ENCODE data around the gene GDPD3.

Gene GDPD3

DNA sequence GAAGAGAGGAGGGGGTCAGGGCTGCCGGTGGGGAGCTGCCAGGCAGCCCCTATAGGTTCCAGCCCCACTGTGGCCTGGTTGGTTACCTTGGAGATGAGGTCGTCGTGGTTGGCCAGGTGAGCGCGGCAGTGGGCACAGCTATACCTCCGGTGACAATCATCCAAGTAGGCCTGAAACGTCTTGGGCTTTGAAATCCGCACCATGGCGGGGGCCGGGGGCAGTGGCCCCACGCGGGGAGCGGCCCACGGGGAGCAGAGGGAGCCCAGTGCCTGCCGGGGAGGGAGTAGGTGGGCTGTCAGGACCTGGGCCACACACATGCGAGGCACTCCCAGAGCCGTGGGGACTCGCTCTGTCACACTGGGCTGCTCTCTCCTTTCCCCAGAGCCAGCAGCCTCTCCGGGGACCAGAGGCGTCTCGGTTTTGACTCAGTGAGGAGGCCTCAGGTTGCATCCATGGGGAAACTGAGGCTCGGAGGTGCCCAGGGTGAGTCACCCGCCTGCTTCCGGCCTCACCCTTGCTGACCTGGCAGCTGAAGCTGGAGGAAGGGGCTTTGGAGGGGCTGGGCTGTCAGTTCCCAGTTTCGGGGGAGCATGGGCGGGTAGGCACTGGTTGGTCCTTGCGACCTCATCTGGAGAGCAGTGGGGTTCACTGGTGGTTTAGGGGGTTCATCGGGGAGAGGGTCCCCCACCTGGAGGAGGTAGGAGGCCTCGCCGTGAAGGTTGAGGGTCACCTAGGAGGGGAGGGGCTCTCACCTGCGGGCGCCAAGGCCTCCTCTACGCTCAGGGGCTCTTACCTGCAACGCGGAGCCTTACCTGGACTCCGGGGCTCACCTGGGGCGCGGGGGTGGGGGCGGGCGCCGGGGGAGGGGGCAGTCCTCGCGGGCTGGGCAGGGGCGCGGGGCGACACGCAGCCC, 17.9 kb downstream of the GDPD3 start:
- DNase-seq (ENCODE audit: low read depth) = no peak

DNA sequence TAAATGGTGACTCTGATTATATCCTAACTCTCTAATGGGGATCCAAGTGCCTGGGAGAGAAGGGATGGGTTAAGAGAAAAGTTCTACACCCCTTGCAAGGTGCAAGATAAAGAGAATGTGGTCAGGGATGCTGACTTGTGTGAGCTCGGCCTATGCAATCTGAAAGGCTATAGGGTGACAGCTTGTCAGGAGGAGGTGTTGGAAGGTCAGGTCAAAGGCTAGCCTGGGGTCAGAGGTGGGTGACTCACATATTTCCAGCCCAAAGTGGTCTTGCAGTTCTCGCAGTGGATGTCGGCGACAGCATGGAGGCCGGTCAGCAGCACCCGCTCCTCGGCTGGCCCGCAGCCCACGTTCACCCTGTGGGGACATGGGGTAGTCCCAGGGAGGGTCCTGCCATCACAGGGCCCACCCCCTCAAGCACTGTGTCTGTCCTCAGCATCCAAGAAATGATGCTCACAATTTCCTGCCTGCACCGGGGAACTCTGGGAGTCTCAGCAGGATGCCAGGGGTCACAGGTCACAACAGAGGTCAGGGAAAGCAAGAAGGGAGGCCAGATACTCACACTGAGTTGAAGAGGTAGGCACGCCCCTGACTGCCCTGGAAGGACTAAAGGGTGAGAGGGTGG, 18.7 kb downstream of the GDPD3 start:
- DNase-seq (ENCODE audit: low read depth) = no peak

DNA sequence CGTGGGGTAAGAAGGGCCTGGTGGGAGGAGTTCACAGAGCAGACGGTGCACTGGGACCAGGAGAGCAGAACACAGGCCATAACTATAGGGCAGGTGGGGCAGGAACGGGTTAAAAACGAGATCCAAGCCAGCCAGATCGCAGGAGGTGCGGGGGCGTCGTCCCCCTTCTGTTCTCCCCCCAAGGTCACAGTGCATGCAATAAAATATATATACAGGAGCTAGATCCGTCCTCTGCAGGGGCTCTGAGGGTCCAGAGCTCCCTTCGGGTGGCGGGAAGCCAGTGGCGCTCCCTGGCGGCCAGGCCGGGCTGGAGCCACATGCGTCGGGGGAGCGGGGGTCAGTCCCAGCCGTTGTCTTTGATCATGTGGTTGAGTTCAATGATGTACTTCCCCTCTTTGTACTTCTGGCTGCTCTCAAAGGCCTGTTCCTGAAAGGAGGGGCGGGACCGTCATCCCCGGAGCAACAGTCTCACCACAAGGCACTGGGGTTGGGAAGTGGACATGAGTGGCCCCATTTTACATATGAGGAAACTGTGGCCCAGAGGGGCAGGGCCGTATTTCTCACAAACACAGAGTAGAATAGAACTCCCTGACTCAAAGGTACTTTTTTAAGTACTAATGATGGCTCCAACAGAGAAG, 20.8 kb downstream of the GDPD3 start:
- DNase-seq (ENCODE audit: low read depth) = no peak

DNA sequence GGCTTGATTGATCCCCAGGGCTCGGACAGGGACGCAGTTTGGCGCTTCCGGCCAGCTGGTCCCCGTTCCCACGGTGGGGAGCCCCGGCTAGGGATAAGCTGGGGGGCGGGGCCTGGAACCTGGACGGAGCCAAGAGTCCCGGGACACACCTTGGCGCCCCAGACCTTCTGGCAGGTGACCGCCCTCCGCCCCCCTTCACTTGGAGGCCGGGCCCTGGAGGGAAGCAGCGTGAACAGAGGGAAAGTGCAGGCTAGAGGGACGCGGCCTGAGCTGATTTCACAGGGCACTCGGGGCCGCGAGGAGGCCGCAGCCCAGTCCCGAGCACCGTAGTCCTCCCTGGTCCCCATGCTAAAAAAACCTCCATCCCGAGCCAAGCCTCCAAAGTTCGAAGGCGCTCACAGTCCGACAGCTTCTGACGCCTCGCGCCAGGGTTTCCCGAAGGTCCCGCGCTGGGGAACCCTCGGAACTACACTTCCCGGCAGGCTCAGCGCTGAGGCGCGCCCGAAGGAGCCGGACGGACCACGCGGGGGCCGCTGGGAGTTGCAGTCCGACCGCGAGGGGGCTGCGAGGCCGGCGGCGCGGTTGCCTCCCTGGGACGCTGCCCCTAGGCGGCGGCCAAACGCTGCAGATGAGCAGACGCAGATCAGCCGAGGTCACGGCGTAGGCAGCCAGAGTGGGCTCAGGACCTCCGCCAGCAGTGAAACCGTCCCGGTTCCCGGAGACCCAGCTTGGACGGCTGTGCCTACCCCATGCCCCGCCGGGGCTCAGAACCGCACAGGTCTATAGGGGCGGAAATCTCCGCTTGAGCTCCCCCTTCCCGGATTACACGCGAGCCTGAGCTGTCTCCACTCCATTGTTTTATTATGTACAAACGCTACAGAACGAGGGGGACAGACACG, 21.6 kb downstream of the GDPD3 start, which contains the start of gene TBX6:
Gene TBX6 (minus strand): TSS at position 451 of the 899 bp plus-strand sequence. CDS start 731 bp downstream, outside the sequence.
- peak; percentile 81 for DNase-seq (ENCODE audit: low read depth)

DNA sequence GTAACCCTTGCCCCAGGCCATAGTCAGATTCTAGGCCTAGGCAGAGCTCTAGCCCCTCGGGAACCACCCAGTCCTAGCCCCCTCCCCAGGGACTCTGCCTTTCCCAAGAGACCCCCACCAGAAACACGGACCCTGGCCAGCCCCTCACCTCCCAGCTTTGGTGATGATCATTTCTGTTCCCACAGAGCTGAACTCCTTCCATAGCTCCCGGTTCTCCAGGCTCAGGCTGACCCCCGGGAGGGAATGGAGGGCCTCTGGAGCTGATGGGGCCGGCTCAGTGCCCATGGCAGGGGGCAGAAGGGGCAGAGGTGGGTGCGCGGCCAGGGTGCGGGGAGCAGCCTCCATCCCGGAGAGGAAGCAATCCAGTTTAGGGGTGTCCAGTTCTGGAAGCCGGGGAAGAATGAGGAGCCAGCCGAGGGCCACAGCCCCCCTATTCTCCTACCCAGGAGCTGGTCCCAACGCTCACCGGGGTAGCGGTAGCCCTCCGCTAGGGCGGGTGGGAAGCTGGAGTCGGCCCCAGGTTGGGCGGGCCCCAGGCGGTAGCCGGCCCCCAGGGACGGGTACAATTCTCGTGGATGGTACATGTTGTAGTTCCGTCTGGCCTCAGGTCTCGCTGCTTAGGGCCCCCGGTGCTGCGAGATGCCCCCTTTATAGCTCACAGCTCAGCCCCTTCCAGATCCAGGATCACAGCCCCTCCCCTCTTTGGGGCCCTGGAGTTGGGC, 22.6 kb downstream of the GDPD3 start:
- no peak for DNase-seq (ENCODE audit: low read depth)

DNA sequence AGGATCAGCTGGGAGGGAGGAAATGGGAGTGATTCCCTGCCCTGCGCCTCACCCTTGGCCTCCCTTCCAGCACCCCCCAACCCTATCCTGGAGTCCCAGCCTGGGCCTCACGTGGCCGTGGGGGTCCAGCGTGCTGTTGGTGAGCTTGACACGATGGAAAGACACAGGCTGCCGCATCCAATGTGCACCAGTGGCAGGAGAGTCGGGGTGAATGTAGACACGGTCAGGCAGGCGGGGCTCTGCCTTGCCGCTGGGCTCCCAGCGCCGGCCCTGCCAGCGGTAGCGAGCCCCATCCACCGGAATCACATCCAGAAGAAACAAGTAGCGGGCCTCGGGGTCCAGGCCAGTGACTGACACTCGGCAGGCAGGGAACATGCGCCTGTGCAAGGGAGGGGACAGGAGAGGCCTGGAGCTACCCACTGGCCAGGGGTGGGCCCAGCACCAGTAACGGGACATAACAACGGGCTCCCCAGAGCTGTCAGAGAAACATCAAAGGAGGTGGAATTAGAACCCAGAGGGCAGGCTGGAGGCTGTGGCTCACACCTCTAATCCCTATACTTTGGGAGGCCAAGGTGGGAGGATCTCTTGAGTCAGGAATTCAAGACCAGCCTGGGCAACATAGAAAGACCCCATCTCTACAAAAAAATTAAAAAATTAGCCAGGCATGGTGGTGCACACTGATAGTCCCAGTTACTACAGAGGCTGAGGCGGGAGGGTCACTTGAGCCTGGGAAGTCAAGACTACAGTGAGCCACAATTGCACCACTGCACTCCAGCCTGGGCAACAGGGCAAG, 24.3 kb downstream of the GDPD3 start:
- no peak for DNase-seq (ENCODE audit: low read depth)

DNA sequence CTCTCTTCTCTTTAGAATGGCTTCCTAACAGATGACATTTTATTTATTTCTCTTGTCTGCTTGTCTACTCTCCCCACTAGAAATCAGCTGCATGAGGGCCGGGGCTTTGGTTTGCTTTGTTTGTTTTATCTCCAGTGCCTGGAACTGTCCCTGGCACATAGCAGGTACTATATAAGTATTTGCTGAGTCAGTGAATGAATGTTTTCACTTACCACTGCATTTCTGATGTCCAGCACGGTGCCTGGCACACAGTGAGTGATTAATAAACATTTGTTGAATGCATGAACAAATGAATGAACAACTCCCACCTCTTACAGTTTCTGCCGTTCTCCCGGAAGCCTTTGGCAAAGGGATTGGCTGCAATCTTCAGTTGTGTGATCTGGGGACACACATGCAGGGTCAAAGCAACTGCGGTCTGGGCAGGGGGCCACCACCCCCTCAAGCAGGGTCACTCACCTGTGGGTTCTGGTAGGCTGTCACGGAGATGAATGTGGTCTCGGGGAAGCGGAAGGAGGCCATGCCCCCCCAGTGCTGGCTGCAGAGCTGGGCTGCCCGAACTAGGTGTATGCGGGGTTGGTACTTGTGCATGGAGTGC, 25.0 kb downstream of the GDPD3 start:
- no peak for DNase-seq (ENCODE audit: low read depth)

DNA sequence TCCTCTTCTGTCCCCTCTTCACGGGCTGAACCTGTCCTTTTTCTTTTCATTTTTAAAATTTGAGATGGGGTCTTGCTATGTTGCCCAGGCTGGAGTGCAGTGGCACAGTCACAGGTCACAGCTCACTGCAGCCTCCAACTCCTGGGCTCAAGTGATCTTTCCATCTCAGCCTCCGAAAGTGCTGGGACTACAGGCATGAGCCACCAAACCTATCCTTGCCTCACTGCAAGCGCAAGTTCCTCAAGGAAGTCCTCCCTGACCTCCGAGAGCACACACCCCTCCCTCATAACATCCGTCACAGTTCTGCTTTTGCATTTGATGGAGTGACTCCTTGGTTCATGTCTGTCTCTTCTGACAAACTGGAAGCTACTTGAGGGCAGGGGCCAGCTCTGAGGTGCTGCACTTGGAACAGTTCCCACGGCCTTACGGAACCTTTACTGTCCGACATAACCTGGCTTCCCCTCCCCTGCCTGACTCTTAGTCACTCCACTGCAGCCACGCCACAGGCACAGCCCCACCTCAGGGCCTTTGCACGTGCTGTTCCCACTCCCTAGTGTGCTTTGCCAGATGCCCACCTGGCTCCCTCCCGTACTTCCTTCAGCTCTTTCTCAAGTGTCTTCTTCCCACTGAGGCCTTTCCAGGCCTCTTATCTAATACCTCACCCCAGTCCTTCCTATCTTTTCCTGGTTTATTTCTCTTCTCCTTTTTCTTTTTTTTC, 26.0 kb downstream of the GDPD3 start:
- DNase-seq (ENCODE audit: low read depth) = no peak

DNA sequence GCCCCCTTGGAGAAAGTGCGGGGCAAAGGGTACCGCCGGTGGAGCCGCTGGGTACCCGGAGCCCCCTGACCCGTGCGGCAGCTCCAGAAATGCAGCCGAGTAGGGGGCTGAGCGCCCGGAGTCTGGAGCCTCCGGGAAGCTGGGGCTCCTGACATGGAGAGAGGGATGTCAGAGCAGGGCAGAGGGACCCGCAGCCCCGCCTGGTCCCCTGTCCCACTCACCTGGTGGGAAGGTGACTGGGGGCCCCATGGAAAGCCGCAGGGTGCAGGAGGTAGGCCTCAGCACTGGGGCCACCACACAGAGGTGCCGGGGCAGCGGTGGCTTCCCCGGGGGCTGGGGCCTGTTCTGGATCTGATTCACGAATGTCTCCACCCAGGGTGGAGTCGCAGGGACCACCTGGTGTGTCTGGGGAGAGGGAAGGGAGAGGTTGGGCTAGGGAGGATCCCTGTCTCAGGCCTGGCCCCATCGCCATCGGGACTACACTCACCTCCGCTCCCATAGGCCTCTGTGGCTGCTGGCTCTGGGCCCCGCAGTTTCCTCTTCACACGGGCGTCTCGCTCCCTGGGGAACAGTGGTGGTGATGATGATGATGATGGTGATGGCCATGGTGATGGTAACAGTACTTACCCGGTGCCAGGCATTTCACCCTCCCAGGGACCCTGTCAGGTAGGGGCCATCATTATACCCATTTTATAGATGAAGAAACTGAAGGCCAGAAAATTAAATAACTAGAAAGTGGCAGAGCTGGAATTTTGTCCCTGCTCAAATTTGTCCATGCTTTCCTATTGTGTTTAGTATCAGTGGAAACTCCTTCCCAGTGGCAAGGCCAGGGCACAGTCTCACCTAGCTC, 26.8 kb downstream of the GDPD3 start:
- DNase-seq (ENCODE audit: low read depth) = no peak

DNA sequence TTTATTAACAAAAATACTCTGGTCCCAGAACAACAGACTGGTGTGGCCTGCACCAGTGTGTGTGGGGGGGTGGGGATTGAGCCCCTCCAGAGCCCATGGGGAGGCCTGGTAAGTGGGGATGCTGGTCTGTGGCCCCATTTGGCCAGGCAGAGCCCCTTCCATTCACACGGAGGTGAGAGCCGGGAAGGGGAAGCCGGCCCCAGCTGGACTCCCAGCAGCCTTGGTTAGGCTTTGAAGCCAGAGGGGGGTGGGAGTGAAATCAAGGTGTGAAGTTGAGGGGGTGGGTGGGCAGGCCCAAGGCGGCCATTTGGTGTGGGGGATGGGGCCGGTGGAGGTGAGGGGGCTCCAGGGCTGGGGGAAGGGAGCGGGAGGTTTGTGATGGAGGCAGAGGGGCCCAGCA, 27.5 kb downstream of the GDPD3 start:
- DNase-seq (ENCODE audit: low read depth) = no peak

DNA sequence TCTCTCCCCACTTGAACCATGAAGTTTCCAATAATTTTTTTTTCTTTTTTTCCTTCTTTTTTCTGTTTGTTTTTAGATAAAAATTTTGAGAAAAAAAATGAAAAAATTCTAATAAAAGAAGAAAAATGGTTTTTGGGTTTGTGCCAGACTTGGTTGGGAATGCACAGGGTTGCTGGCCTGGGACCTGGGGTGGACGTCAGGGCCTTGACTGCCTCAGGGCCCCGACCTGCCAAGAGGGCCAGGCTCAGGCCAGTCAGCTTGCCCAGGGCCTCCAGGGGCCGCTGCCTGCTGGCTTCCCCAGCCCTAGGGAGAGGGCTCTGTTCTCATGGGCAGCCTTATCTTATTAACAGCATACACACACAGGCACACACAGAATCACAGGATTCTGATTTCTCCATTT, 28.1 kb downstream of the GDPD3 start:
- no peak for DNase-seq (ENCODE audit: low read depth)

DNA sequence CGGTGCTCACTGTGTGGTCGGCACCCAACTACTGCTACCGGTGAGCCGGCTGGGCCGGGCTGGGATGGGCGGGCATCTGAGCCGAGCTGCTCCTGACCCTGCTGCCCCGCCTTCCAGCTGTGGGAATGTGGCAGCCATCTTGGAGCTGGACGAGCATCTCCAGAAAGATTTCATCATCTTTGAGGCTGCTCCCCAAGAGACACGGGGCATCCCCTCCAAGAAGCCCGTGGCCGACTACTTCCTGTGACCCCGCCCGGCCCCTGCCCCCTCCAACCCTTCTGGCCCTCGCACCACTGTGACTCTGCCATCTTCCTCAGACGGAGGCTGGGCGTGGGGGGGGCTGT, 28.5 kb downstream of the GDPD3 start:
- DNase-seq (ENCODE audit: low read depth) = peak; percentile 50

DNA sequence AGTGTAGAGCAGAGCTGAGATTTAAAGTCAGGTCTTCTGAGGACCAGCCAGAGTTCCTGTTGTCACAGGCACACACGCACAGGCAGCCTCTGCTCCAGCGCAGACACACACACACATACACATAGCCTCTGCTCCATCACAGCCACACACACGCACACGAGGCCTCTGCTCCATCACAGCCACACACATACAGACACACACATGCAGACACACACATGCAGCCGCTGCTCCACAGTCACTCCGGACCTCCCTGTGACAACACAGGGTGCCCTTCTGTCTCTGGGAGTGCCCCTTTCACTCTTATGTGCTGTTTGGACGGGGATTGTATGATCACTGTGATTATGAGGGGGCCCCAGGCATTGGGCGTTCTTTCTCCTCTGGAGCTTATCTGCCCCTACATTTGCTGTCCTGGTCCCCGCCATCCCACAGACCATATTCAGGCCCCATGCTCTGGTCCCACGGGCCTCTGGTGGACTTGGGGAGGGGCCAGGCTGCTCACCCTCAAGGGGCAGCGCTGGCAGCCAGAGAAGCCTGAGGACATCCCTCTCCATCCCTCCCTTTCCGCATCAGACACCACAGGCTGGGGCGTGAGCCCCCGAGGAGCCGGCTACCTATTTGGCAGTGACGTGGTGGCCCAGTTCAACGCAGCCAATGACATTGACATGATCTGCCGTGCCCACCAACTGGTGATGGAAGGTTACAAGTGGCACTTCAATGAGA, 29.1 kb downstream of the GDPD3 start:
- DNase-seq (ENCODE audit: low read depth) = no peak

DNA sequence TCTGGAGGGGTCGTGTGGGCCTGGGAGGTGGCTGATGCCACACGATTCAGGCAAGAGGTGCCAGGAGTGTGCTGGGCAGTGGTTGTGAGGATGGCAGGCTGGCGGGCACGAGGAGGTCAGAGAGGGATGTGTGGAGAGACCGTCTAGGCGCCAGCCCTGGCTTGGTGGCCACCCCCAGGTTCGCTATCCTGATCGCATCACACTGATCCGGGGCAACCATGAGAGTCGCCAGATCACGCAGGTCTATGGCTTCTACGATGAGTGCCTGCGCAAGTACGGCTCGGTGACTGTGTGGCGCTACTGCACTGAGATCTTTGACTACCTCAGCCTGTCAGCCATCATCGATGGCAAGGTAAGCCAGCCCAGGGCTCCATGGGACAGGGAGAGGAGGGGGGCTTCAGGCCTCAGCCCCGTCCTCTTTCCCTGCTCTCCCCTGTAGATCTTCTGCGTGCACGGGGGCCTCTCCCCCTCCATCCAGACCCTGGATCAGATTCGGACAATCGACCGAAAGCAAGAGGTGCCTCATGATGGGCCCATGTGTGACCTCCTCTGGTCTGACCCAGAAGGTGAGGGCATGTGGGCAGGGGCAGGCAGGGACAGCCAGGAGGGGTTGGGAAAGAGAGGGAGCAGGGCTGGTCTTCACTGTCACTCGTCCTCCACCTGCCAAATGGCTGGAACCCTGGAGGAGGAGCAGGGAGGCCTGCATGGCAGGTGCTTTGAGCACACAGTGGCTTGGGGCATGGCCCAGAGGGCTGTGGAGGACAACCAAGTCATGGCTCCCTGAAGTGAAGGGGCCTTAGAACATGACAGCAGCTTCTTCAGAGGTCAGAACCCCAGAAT, 29.9 kb downstream of the GDPD3 start:
- DNase-seq (ENCODE audit: low read depth) = no peak

DNA sequence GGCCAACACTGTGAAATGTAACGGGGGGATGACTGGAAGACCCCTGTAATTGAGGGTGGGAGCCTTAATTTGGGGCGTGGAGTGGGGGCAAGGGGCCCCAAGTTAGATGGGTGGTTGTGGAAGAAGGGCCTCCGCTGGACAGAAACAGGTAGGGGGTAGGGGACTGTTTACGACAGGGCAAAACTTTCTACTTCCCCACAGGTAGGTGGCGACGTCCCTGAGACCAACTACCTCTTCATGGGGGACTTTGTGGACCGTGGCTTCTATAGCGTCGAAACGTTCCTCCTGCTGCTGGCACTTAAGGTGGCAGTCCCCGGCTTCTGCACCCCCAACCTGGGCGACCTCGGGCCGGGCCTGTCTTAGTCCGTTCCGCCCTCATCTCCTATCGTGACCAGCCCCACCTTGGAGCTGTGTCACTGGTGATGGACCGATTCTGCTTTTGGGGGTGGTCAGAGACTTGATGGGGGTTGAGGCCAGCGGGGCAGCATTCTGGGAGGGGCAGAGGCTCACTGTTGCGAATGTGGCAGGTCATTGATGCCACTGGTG, 30.7 kb downstream of the GDPD3 start:
- DNase-seq (ENCODE audit: low read depth) = no peak

DNA sequence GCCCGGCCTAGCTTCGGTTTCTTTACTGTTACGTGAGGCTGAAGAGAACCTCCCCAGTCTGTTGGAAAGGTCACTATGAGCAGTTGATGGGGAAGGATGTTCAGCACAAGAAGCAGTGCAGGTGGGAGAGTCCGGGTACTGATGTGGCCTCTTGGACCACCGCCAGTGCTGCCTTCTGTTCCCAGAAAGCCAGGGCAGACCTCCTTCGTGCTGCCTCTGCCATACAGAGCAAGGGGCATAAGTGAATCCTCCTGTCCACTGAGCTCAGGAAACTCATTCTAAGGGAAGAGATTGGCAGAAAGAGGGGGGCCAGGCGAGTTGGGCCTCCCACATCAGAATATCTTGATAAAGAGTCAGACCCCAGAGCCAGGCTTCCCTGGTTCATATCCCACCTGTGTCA, 33.9 kb downstream of the GDPD3 start:
- no peak for DNase-seq (ENCODE audit: low read depth)

DNA sequence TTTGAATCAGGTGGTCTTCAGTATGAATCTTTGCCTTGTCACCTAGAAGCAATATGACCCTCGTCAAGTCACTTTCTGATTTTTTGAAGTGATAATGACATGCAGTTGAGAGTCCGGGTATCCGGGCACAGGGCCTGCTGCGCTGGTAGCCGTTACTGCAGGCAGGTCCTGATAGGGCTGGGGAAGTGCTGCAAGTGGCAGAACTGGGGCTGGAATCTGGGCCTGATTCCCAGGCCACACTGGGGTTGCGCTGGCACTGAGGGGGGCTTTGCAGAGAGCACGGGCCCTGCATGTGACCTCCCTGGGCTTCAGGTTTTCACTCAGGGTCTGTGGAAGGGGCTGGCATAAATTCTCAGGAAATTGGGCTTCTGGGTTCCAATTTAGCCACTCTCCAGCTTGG, 34.6 kb downstream of the GDPD3 start:
- DNase-seq (ENCODE audit: low read depth) = no peak
